Nephron progenitor cell (in vitro differentiated cells): Measurements from ENCODE around the gene DNAAF1.

Source experiments
- DNase-seq: peaks from one replicate; pipeline ENCODE4 v3.0.0; 2021
- H3K27ac Mint-ChIP-seq: 2 replicates; pipeline ENCODE4 v1.8.0; 2021; ENCODE audit warnings: mild to moderate bottlenecking, moderate library complexity, mixed read lengths
- H3K27me3 Mint-ChIP-seq: 2 replicates; pipeline ENCODE4 v1.8.0; 2021; ENCODE audit warnings: mild to moderate bottlenecking, low read depth, mixed read lengths; ENCODE audit not compliant: poor library complexity
- H3K36me3 Mint-ChIP-seq: 2 replicates; pipeline ENCODE4 v1.8.0; 2021; ENCODE audit warnings: low read depth, mixed read lengths
- H3K4me1 Mint-ChIP-seq: 2 replicates; pipeline ENCODE4 v1.8.0; 2021; ENCODE audit warnings: mixed read lengths
- H3K4me3 Mint-ChIP-seq: 2 replicates; pipeline ENCODE4 v1.8.0; 2021; ENCODE audit warnings: mild to moderate bottlenecking, moderate library complexity, mixed read lengths
- H3K9me3 Mint-ChIP-seq: 2 replicates; pipeline ENCODE4 v1.8.0; 2021; ENCODE audit warnings: mild to moderate bottlenecking, moderate library complexity, mixed read lengths
- CTCF ChIP-seq: fragments of 200-600 bp; sonication (generic); IDR thresholded peaks from 2 replicates; pipeline ENCODE4 v1.5.0; 2021; ENCODE audit warnings: antibody characterized with exemption

DNAAF1 gene

GRCh38 chr16:84119368-84119767 is 25.7 kb upstream of the DNAAF1 start:
- Mint-ChIP-seq H3K36me3 (peaks cover 22% of the 10 kb centered on the region), H3K9me3 (no peaks in the 10 kb centered on the region), H3K27me3 (no peaks in the 10 kb centered on the region), H3K4me1 (peaks cover 26% of the 10 kb centered on the region), H3K4me3 (no peak overlapping the region), H3K27ac (no peak overlapping the region)
- no peak for TF ChIP-seq CTCF
- DNase-seq = no peak

GRCh38 chr16:84120023-84120422 is 25.1 kb upstream of the DNAAF1 start:
- H3K4me3 Mint-ChIP-seq = no peak overlapping the region
- H3K9me3 Mint-ChIP-seq = no peaks in the 10 kb centered on the region
- peaks cover 28% of the 10 kb centered on the region for H3K36me3 Mint-ChIP-seq
- peaks cover 23% of the 10 kb centered on the region for H3K4me1 Mint-ChIP-seq
- peaks cover 3% of the 10 kb centered on the region for H3K27me3 Mint-ChIP-seq
- no peak for DNase-seq
- H3K27ac Mint-ChIP-seq = no peak overlapping the region
- no peak for TF ChIP-seq CTCF

GRCh38 chr16:84121007-84121406 is 24.1 kb upstream of the DNAAF1 start:
- DNase-seq = no peak
- no peak for TF ChIP-seq CTCF
- Mint-ChIP-seq H3K36me3 (peaks cover 38% of the 10 kb centered on the region), H3K27me3 (peaks cover 3% of the 10 kb centered on the region), H3K9me3 (no peaks in the 10 kb centered on the region), H3K4me3 (no peak overlapping the region), H3K27ac (no peak overlapping the region), H3K4me1 (peaks cover 13% of the 10 kb centered on the region)

GRCh38 chr16:84124257-84125073 is 20.6 kb upstream of the DNAAF1 start:
- Mint-ChIP-seq H3K4me1 (no peaks in the 10 kb centered on the region), H3K27me3 (peaks cover 3% of the 10 kb centered on the region), H3K9me3 (no peaks in the 10 kb centered on the region), H3K36me3 (peaks cover 62% of the 10 kb centered on the region), H3K27ac (no peak overlapping the region), H3K4me3 (no peak overlapping the region)
- DNase-seq = no peak
- TF ChIP-seq CTCF = no peak

GRCh38 chr16:84131117-84131516 is 14.0 kb upstream of the DNAAF1 start:
- H3K4me1 Mint-ChIP-seq = peaks cover 30% of the 10 kb centered on the region
- H3K27ac Mint-ChIP-seq = no peak overlapping the region
- no peak overlapping the region for H3K4me3 Mint-ChIP-seq
- peaks cover 3% of the 10 kb centered on the region for H3K9me3 Mint-ChIP-seq
- no peak for TF ChIP-seq CTCF
- H3K36me3 Mint-ChIP-seq = peaks cover 71% of the 10 kb centered on the region
- no peaks in the 10 kb centered on the region for H3K27me3 Mint-ChIP-seq
- DNase-seq = no peak
